22Rv1 (cell line): ENCODE results near the gene KIF25.

Experiments
- H3K27ac ChIP-seq: fragments of 450-650 bp; 2 replicates; pipeline ENCODE4 v1.5.1; 2017
- ZFX ChIP-seq: fragments of 450-650 bp; IDR thresholded peaks from 2 replicates; pipeline ENCODE4 v1.6.1; 2017; ENCODE audit warnings: antibody characterized with exemption, borderline replicate concordance
- TF ChIP-seq, protein P1 (sequence below): fragments of 450-650 bp; IDR thresholded peaks from 2 replicates; pipeline ENCODE4 v1.5.1; 2017; ENCODE audit warnings: mild to moderate bottlenecking

Gene KIF25

DNA sequence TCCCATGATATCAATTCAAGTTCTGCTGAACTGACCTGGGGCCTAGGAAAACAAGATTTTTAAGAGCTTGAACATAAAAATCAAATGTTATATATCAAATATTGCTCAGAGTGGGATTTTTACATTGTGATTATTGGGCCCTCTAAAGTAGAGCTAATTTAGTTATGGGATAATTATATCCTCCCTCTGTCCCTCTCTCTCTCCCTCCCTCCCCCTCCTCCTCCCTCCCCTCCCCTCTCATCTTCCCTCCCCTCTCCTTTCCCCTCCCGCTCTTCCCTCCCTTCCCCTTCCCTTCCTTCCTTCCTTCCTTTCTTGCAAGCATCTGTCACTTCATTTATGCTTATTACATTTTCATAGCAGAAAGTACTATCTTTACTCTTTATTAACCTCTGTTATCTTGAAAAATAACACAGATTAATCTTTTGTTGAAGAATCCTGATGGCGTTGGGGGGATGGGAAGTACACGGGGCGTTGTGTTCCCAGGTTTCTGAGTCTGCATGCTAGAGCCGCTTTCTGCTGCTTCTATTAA, 32.8 kb downstream of the KIF25 start:
- no peak for TF ChIP-seq ZFX
- TF ChIP-seq, protein P1, sequence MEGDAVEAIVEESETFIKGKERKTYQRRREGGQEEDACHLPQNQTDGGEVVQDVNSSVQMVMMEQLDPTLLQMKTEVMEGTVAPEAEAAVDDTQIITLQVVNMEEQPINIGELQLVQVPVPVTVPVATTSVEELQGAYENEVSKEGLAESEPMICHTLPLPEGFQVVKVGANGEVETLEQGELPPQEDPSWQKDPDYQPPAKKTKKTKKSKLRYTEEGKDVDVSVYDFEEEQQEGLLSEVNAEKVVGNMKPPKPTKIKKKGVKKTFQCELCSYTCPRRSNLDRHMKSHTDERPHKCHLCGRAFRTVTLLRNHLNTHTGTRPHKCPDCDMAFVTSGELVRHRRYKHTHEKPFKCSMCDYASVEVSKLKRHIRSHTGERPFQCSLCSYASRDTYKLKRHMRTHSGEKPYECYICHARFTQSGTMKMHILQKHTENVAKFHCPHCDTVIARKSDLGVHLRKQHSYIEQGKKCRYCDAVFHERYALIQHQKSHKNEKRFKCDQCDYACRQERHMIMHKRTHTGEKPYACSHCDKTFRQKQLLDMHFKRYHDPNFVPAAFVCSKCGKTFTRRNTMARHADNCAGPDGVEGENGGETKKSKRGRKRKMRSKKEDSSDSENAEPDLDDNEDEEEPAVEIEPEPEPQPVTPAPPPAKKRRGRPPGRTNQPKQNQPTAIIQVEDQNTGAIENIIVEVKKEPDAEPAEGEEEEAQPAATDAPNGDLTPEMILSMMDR, result no peak
- no peak overlapping the region for H3K27ac ChIP-seq

DNA sequence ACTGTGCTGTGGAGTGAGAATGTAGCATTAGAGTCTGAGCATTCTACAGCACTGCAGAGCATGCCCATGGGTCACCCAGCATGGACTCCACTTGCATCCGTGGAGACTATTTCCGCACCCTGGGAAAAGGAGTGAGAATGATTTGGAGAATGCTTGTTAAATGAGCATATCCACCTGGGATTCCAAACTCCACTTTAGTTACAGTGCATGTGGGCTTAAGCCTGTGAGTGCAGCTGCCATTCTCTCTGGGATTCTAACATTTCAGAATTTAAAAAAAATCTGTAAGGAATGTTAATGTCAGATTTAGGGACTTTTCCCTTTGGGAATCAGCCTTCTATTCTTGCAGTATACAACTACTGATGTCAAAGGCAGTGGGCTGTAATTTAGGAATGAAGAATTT, 33.4 kb downstream of the KIF25 start:
- TF ChIP-seq ZFX, result no peak
- TF ChIP-seq, protein P1, result no peak
- H3K27ac ChIP-seq, result no peak overlapping the region

DNA sequence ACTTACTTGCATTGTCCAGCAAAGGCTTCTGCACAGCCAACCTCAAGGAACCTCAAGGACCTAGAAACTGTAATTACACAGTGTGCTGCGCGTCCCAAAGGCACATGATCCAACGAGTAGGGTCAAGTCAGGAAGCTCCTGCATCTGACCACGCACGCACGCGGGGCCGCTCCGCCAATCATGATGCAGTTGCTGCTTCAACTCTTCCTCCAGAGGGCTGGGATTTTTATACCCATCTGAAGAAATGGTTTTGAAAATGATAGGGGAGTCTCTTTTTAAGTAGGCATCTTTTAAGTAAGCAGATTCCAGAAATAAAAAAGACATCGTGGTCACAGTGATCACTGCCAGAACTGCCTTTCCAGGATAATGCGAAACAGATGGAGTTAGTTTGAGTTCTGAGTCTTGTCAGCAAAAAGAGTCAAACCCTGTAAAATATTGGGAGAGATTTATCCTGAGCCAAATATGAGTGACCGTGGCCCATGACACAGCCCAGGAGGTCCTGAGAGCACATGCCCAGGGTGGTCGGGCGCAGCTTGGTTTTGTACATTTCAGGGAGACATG, 34.0 kb downstream of the KIF25 start:
- H3K27ac ChIP-seq, result no peak overlapping the region
- TF ChIP-seq, protein P1, result no peak
- TF ChIP-seq ZFX, result no peak

DNA sequence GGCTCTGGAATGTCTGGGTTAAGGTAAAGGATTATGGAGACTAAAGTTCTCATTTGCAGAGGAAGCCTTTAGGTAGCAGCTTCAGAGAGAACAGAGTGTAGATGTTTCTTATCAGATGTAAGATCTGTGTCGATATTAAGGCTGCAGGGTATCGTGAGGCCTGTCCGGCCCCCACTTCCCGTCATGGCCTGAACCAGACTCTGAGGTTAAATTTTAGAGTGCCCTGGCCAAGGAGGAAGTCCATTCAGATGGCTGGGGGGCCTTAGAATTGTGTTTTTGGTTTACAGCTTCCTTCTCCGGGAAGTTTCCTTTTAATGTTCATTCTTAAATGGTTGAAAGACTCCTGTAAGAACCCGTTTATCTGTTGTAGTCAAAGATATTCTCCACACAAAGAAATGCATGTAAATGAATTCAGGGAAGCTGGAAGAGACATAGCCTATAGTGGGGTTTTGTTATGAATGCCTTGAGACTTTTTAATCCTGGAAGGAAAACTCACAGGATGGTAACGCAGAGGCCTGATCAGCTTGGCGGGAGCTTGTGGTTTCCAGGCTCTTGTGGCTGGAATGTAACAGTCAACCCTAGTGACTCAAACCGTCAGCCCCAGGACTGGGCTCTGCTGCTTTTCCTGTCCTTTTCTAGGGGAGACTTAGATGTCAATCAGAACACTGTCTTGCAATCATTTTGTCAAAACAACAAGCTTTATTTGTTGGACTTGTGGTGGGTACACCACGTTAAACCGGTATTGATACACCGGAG, 34.7 kb downstream of the KIF25 start:
- no peak overlapping the region for H3K27ac ChIP-seq
- no peak for TF ChIP-seq ZFX
- TF ChIP-seq, protein P1, result no peak

DNA sequence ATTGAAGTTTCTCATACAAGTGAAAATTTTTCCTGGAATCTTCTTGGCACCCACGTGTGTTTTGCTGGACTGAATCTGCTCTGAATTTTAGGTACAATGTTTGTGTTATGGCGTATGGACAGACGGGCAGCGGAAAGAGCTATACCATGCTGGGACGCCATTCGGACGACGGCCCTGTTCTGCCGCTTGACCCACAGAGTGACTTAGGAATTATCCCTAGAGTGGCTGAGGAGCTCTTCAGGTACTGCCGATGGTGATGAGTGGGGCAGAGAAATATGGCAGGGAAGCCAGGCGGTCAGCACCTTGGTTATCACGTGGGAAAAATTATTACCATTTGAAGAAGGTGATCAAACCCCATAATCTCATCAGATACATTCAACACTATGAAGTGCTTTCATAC, 36.3 kb downstream of the KIF25 start:
- TF ChIP-seq, protein P1, result no peak
- no peak for TF ChIP-seq ZFX
- no peak overlapping the region for H3K27ac ChIP-seq

DNA sequence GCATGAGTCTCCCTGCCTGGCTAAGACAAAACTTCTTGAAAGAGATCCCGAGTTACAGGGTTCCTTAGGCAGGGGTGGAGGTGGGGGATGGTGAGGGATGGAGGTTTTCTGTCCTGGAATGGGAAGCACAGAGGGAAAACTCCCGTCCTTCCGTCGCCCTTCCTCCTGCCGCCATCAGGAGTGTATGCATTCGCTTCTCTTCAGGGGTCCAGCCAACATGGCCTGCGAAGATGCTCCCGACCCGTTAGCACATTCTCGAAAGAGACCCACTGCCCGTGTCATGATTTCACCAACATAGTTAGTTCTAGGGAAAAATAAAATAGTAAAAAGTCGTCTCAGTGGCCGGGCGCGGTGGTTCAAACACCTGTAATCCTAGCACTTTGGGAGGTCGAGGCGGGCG, 37.1 kb downstream of the KIF25 start:
- H3K27ac ChIP-seq, result peak overlapping the region; percentile 72
- TF ChIP-seq, protein P1, result no peak
- TF ChIP-seq ZFX, result no peak

DNA sequence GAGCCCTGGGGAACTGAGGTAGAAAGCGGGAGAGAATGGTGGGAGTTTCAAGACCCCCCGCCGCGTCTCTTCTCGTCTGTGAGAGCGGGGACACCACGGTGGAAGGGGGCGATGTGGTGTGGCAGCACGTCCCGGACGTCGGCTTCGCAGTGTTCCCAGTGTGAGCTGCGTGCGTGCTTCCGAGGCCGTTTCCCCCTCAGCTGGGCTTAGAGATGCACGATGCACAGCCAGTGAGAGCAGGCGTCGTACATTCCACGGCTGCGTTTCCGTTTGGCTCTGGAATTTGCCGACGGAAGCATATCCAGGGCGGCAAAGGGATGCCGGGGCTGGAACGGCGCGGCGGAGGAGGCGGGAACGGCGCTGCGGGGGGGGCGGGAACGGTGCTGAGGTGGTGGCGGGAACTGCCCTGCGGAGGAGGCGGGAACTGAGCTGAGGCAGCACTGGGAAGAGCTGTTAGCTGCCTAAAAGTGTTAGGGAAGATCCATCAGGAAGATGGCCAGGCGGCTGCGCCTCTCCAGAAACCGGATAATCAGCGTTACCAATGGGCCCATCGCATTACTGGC, 37.7 kb downstream of the KIF25 start:
- peak overlapping the region; percentile 72 for H3K27ac ChIP-seq
- TF ChIP-seq, protein P1, result no peak
- no peak for TF ChIP-seq ZFX
